ENCODE data around the gene PBX4.

GRCh38 chr19:19545707-19546106, 72.8 kb downstream of the PBX4 start:
- no peak for TF ChIP-seq GATA3 (IDR thresholded peaks at IDR 0.05; ENCODE audit: low read depth, low read length)
- TF ChIP-seq GATA2 (IDR thresholded peaks at IDR 0.05; ENCODE audit: low read depth, low read length) = no peak

All from SH-SY5Y (cell line).